GM06990 (cell line): ENCODE measurements around the gene LVRN.

ENCODE experiments used
- DNase-seq: peaks from one replicate; pipeline ENCODE4 v3.0.0-alpha.2; 2011; ENCODE audit not compliant: insufficient read length; ENCODE audit errors: extremely low read depth
- H3K27me3 ChIP-seq: replicated peaks from 2 replicates; pipeline ENCODE4 v1.6.0; 2011; ENCODE audit warnings: low read length; ENCODE audit not compliant: control insufficient read depth, insufficient read depth
- H3K36me3 ChIP-seq: 2 replicates; pipeline ENCODE4 v1.5.1; 2011; ENCODE audit warnings: low read length; ENCODE audit not compliant: control insufficient read depth, insufficient read depth
- H3K4me3 ChIP-seq: replicated peaks from 2 replicates; pipeline ENCODE4 v1.5.1; 2011; ENCODE audit warnings: low read depth, mild to moderate bottlenecking, control low read depth, low read length
- TF ChIP-seq, protein P1 (sequence below): IDR thresholded peaks from 2 replicates; pipeline ENCODE4 v1.5.1; 2011; ENCODE audit warnings: low read length, control low read depth, mild to moderate bottlenecking, inconsistent platforms; ENCODE audit not compliant: insufficient read depth, poor library complexity, severe bottlenecking

LVRN gene

DNA sequence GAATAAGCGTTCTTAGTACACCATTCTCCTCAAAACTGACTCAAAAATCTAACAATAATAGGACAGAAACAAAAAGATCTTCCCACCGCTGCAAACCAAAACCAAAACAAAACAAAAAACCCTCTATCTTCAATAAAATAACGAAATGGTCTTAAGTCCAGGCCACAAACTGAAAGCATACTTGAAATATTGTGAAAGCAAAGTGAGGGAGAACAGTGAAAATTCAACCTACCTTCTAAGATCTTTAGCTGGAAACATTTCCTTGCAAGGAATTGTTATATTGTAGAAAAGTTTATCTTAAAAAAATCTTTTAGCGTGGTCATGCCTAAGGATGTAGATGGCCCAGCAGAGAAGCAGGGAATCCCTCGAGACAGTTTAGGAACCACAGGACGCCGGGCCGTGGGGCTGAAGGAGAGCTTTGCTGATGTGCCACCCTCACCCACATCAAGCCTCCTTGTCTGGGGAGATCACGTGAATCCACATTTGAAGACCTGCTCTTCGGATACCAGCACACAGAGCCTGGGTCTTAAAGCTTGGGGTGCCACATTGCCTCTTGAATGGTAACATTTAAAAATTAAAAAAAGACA lies 27.8 kb upstream of the LVRN start:
- Histone ChIP-seq H3K27me3 (no peaks in the 10 kb centered on the region), H3K36me3 (no peaks in the 10 kb centered on the region), H3K4me3 (no peak overlapping the region)
- no peak for DNase-seq
- TF ChIP-seq, protein P1, sequence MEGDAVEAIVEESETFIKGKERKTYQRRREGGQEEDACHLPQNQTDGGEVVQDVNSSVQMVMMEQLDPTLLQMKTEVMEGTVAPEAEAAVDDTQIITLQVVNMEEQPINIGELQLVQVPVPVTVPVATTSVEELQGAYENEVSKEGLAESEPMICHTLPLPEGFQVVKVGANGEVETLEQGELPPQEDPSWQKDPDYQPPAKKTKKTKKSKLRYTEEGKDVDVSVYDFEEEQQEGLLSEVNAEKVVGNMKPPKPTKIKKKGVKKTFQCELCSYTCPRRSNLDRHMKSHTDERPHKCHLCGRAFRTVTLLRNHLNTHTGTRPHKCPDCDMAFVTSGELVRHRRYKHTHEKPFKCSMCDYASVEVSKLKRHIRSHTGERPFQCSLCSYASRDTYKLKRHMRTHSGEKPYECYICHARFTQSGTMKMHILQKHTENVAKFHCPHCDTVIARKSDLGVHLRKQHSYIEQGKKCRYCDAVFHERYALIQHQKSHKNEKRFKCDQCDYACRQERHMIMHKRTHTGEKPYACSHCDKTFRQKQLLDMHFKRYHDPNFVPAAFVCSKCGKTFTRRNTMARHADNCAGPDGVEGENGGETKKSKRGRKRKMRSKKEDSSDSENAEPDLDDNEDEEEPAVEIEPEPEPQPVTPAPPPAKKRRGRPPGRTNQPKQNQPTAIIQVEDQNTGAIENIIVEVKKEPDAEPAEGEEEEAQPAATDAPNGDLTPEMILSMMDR, result no peak

DNA sequence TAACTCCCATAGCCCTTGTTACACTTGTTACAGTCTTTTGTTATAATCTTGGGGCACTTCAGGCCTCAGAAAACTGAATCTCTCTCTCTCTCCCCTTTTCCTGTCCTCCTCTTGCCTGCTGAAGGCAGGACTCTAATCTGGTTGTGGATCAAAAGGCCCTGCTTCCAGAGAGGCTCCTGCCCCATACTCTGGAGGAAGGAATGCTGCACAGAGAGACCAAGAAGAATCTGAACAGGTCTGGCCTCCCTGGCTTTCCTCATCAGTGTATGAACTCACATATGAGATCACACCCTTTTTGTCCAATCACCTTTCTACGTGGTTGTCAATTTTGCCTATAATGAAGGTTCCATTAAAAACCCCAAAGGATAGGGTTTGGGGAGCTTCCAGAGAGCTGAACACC lies 26.2 kb upstream of the LVRN start:
- no peak for DNase-seq
- Histone ChIP-seq H3K4me3 (no peak overlapping the region), H3K36me3 (no peaks in the 10 kb centered on the region), H3K27me3 (no peaks in the 10 kb centered on the region)
- TF ChIP-seq, protein P1, result no peak

DNA sequence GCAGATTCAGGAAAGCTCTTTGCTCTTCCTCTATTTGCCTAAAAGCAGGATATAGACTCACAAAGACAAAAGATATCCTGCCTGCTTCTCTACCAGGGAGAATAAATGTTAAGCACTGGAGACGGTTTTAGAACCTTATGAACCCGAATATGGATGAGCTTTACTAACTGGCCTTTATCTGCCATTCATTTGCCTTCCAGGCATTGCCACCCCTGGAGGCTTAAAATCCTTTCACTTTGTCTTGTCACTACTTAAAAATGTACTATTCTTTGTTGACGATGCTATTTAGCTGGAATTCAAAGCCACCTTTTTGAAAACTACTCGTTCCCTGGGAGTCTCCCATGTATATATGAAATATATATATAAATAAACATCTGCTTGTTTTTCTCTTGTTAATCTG lies 23.2 kb upstream of the LVRN start:
- no peaks in the 10 kb centered on the region for H3K27me3 ChIP-seq
- no peak overlapping the region for H3K4me3 ChIP-seq
- DNase-seq, result no peak
- no peaks in the 10 kb centered on the region for H3K36me3 ChIP-seq
- TF ChIP-seq, protein P1, result no peak

DNA sequence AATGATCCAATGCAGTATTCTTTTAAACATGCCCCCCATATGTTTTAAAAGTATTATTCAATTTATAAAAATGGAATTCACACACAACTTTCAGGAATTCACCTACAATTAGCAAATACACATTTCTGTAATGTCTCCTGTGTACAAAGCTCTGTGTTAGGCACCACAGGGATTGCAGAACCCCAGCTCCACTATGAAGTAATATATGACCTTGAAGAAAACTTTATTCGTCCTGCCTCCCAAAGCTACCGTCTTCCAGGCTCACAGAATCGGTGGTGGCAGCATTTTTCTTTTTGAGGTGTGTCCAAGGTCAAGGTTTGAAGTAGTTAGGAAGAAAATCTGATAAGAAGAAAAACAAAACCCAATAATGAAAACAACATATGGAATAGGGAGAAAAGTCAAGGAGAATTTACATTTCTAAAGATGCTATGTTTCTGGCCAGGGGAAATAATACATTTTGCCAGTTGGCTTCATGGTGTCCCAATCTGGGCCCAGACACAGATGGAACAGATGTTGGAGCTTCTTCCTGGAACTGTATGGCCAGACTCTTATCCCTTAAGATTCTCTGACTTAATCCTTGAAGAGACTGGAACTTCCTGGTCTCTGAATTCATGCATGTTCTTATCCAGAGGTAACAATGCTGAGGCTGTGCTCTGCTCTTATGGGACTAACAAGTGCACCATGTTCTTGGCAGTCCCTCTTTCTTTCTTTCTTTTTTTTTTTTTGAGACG lies 22.0 kb upstream of the LVRN start:
- TF ChIP-seq, protein P1, result no peak
- H3K4me3 ChIP-seq, result no peak overlapping the region
- H3K36me3 ChIP-seq, result no peaks in the 10 kb centered on the region
- no peak for DNase-seq
- no peaks in the 10 kb centered on the region for H3K27me3 ChIP-seq

DNA sequence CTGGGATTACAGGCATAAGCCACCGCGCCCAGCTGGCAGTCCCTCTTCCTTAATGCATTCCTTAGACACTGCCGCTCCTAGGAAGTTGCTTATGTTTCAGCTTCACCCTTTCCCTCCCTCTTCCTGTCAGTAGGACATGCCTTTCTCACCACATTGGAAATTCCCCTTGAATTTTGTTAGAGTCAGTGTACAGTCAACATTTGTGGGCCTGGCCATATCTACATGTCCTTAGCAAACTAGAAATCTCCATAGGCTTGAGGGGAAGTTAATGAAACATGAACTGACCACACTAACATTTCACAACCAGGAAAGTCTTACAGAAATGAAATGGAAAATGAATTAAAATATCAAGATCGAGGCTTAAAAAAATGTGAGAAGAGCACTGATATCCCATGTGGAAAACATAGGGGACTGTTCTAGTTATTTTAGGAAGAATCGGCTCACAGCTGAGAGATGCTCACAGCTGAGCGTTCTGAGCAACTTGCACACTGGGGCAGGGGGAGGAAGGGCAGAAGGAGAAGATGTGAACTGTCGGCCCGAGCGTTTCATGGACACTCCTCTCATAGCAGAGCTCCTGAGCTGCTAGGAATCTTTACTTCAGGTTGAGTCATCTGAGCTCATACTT lies 21.1 kb upstream of the LVRN start:
- no peak for DNase-seq
- no peaks in the 10 kb centered on the region for H3K27me3 ChIP-seq
- H3K36me3 ChIP-seq, result no peaks in the 10 kb centered on the region
- no peak overlapping the region for H3K4me3 ChIP-seq
- TF ChIP-seq, protein P1, result no peak
